T-helper 1 cell treated with Interleukin-12 subunit alpha and Interleukin-12 subunit beta and Interleukin-4 antibody, amounts not matched to agents 30 ng/mL and 1 ng/mL, for 36 hours (primary cell): Measurements from ENCODE around the gene SST. TPM values are rescaled to one million over a fixed set of nuclear protein-coding genes. Genes with fewer than 3 reads are reported as not detected.

ENCODE experiments used
- intact Hi-C: fragments of 100-400 bp; cut with micrococcal nuclease; formaldehyde crosslinking; loops from one replicate; pipeline ENCODE4 v1.15.1; 2024
- total RNA-seq: library from RNA; stranded (reverse); gene quantifications from 2 replicates; pipeline ENCODE4 v1.2.3, GENCODE V29; 2022

The SST gene
- total RNA-seq, 1 donor from 2014 or later: not detected

DNA sequence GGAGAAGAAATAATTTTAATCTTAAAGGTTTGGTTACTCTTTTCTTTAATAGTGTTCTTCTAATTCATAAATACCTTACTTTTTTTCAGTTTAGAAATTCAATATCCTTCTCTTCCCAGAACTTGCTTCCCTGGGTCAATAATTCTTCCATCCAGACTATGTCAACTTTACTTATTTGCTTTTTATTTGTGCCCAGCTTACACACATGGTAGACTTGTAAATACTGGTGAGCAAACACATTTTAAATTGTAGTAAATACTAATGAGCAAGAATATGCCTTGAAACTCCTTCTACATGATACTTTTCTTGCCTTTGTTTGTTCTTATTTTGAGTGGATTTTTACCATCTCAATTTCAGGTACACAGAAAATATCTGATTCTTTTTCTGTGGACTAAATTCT, 33.7 kb downstream of the SST start:
- intact Hi-C loops: no loop called here

GRCh38 chr3:187630404-187630803, 39.8 kb downstream of the SST start:
- intact Hi-C loops: no loop called here

- intact Hi-C loops: no loop called here
Measured at GRCh38 chr3:187629711-187630110, 40.5 kb downstream of the SST start.

DNA sequence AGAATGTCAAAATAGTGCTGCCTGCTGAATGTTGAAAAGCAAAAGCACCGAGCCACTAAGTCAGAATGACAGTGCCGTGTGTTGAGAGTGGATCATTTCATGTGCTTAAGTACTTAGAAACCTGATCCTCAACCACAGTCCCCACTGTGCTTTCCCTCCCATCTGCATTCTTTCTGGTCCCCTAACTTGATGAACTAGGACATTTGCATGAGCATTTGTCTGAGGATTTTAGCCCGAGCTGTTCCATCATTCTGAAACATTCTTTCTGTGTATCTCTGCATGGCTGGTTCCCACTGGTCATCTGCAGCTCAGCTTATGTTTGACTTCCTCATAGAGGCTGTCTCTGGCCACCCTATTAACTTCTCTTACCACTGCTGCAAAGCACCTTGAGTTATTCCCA, 42.0 kb downstream of the SST start:
- intact Hi-C loops: no loop called here

DNA sequence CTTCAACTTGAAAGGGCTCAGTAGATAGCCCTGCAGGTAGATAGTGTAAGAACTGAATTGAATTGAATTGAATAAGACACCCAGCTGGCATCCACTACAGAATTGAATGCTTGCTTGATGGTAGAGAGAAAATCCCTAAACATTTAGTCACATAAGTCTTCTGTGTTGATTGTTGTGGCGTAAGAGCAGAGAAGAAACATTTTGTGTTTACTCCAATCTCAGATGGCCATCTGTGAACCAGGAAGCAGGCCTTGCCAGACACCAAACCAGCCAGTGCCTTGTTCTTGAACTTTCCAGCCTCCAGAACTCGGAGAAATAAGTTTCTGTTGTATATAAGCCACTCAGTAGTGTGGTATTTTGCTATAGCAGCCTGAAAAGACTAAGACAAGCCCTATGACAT, 43.6 kb downstream of the SST start:
- intact Hi-C loops: no loop called here

DNA sequence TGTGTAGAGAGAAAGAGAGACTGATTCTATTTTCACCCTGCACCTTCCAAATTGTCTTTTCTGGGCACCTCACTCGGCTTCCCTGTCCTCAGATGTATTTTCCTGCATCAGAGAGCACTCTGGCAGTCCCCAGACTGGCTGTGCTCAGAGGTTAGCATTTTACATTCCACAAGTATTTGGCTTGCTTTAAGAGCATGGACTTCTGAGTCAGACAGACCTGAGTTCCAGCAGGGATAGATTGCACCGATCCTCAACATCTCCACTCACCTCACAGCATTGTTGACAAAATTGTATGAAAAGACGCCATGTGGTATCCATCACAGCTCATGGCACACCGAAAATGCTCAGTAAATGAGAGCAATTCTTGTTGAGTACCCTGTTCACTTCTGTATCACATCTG, 45.6 kb downstream of the SST start:
- intact Hi-C loops: no loop called here

DNA sequence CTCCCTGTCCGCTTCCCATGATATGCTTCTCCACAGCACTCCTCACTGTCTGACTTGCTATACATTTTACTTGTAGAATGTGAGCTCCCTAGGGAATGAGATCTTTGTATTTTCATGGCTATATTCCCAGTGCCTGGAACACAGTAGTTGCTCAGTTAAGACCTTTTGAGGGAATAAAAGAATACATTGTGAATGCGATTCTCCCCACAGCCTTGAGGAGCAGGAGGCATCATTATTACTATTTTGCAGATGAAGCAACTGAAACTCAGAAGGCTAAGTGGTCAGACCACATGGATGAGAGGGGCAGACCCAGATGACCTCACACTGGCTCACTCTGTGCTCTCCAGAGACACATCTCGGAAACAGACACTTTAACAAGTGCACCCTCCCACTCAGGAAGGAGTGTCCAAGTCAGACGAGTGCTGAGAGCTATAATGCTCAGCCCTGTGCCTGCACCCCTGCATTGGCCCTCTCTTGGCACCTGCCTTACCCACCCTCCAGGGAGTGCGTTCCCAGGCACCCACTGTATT, 46.8 kb downstream of the SST start:
- intact Hi-C loops: no loop called here

DNA sequence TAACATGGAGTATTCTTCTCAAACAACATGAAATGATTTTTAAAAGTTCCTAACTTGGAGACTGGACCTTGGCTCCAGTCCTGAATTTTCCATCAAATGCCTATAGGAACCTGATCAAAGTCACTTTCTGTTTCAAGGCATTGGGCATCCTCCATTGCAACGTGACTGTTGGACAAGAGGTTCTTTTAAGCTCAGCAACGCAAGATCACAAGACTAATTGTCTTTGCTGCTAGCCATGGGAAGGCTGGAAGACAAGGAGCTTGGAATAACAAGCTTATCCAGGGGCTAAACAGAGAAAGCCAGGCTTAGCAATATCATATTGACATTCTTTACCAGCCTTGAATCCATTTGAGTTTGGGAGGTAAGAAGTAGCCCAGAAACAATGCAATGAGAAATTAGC, 48.3 kb downstream of the SST start:
- intact Hi-C loops: no loop called here

DNA sequence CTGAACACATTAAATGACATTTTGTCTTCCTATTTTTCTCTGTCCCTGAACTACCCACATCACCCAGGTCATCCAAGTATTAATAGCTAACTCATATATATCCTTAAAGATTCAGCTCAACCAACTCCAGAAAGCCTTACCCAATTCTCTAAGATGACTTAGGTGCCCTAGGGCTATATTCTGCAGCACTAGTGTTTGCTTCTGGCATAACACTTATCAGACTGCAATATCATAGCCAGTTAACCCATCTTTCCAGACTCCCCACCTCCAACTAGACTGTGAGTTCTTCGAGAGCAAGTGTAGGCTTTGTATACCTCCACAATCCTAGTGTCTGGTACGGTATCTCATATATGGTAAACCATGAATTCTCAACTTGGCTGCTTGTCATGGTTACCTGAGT, 50.7 kb downstream of the SST start:
- intact Hi-C loops: loop anchor here (5.0 kb wide), 2 partner anchors 1338 to 1528 kb away; no protein-coding TSS in a partner anchor

Other genes starting within 250 kb of the SST start
- gene RTP2, start 32.2 kb upstream of the SST start, total RNA-seq: not detected in 2 replicates
- gene BCL6, start 75.1 kb upstream of the SST start, total RNA-seq: 24.1 TPM in 2 replicates